GM21529 (cell line): ENCODE results near the gene ADARB2.

ENCODE experiments used
- ATAC-seq: cut with Tn5 transposase; IDR thresholded peaks from one replicate; pipeline ENCODE4 v1.9.1; 2021; ENCODE audit not compliant: unreplicated experiment

The ADARB2 gene

GRCh38 chr10:1573981-1574380 is 163.3 kb downstream of the ADARB2 start:
- ATAC-seq: no peak

- no peak for ATAC-seq
Observed at GRCh38 chr10:1573334-1573969, 163.9 kb downstream of the ADARB2 start.

- ATAC-seq: no peak
Observed at GRCh38 chr10:1572519-1573333, 164.6 kb downstream of the ADARB2 start.

- ATAC-seq: no peak
Observed at GRCh38 chr10:1571587-1572237, 165.6 kb downstream of the ADARB2 start.

GRCh38 chr10:1570416-1571051 is 166.8 kb downstream of the ADARB2 start:
- no peak for ATAC-seq

GRCh38 chr10:1569208-1569607 is 168.1 kb downstream of the ADARB2 start:
- ATAC-seq: no peak

- no peak for ATAC-seq
Observed at GRCh38 chr10:1567742-1568495, 169.4 kb downstream of the ADARB2 start.

GRCh38 chr10:1567152-1567551 is 170.2 kb downstream of the ADARB2 start:
- no peak for ATAC-seq

GRCh38 chr10:1564791-1565190 is 172.5 kb downstream of the ADARB2 start:
- no peak for ATAC-seq

GRCh38 chr10:1563028-1563427 is 174.3 kb downstream of the ADARB2 start:
- no peak for ATAC-seq

- no peak for ATAC-seq
Observed at GRCh38 chr10:1561731-1562337, 175.5 kb downstream of the ADARB2 start.

- no peak for ATAC-seq
Observed at GRCh38 chr10:1560535-1561192, 176.7 kb downstream of the ADARB2 start.

- ATAC-seq: no peak
Observed at GRCh38 chr10:1559761-1560160, 177.6 kb downstream of the ADARB2 start.

- no peak for ATAC-seq
Observed at GRCh38 chr10:1559311-1559710, 178.0 kb downstream of the ADARB2 start.

GRCh38 chr10:1558906-1559305 is 178.4 kb downstream of the ADARB2 start:
- ATAC-seq: no peak

- ATAC-seq: no peak
Observed at GRCh38 chr10:1557081-1557480, 180.2 kb downstream of the ADARB2 start.

- ATAC-seq: no peak
Observed at GRCh38 chr10:1556496-1556895, 180.8 kb downstream of the ADARB2 start.

GRCh38 chr10:1553951-1554350 is 183.4 kb downstream of the ADARB2 start:
- ATAC-seq: no peak

GRCh38 chr10:1552881-1553670 is 184.2 kb downstream of the ADARB2 start:
- no peak for ATAC-seq
